ENCODE results near the gene EVA1B. TPM values are rescaled to one million over a fixed set of nuclear protein-coding genes. Genes with fewer than 3 reads are reported as not detected.

The EVA1B gene
- total and polyA plus RNA-seq, 11 donors, result 5.9 to 42.3 (median 12.0) TPM

DNA sequence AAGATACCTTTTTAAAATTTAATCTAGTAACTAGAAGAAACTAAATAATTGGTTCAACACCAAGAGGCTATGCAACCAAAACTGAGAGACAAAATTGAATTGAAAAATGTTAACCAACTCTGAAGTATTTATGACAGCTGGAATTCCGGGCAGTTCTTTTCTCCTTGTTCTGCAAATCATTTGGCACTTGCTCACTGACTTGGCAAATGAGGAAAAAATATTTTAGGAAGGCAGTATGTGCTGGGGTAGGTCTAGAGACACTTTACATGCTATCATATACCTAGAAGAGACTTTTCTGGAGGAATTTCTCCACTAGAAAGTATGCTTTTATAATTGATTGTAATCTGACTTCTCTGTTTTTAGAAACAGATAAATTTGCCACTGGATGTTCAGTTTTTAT lies 39.4 kb downstream of the EVA1B start:
- Histone ChIP-seq H3K9me3 (no peaks in the 10 kb centered on the region), H3K36me3 (peaks cover 0 to 78% (median 66%) of the 10 kb centered on the region in 9 donors), H3K4me1 (peaks cover 0 to 84% (median 52%) of the 10 kb centered on the region in 12 donors), H3K27ac (peak overlapping the region; percentile 24 to 78 (median 66)), H3K27me3 (no peaks in the 10 kb centered on the region), H3K4me3 (peak overlapping the region in 1 of 12 donors; percentile 1)
- intact Hi-C loops (cut with DNase I), result loop anchor here (2.0 to 10.0 kb wide), 11 partner anchors 42 to 185 kb away; partner anchors contain the start of genes THRAP3 (in 2 of the 10) and TRAPPC3 (in 2 of the 10)
- ATAC-seq (peak in 2 of 4 donors; percentile 24 to 26), DNase-seq (no peak)
- TF ChIP-seq POLR2A (IDR thresholded peaks at IDR 0.05), result no peak
- 27 to 38% (median 35%) methylated on average over 1 of the region's 1 CpG for WGBS, 4 donors

GRCh38 chr1:36279789-36280296 lies 43.6 kb downstream of the EVA1B start:
- H3K27ac ChIP-seq, result peak overlapping the region; percentile 39 to 90 (median 79)
- peaks cover 0 to 44% (median 27%) of the 10 kb centered on the region in 9 donors for H3K36me3 ChIP-seq
- H3K27me3 ChIP-seq, result no peaks in the 10 kb centered on the region
- no peaks in the 10 kb centered on the region for H3K9me3 ChIP-seq
- intact Hi-C loops (cut with DNase I), result loop anchor here in 9 of 10 donors (5.0 to 10.0 kb wide), 7 partner anchors 38 to 128 kb away; partner anchors contain the start of gene THRAP3 (in 1 of the 9)
- no peak overlapping the region for H3K4me3 ChIP-seq
- no peak for DNase-seq
- WGBS, 4 donors, result 64 to 77% (median 75%) methylated on average over 7 of the region's 7 CpGs
- peaks cover 0 to 77% (median 44%) of the 10 kb centered on the region in 12 donors for H3K4me1 ChIP-seq
- ATAC-seq, result peak in 3 of 4 donors; percentile 20 to 31 (median 26)
- TF ChIP-seq, protein P1, sequence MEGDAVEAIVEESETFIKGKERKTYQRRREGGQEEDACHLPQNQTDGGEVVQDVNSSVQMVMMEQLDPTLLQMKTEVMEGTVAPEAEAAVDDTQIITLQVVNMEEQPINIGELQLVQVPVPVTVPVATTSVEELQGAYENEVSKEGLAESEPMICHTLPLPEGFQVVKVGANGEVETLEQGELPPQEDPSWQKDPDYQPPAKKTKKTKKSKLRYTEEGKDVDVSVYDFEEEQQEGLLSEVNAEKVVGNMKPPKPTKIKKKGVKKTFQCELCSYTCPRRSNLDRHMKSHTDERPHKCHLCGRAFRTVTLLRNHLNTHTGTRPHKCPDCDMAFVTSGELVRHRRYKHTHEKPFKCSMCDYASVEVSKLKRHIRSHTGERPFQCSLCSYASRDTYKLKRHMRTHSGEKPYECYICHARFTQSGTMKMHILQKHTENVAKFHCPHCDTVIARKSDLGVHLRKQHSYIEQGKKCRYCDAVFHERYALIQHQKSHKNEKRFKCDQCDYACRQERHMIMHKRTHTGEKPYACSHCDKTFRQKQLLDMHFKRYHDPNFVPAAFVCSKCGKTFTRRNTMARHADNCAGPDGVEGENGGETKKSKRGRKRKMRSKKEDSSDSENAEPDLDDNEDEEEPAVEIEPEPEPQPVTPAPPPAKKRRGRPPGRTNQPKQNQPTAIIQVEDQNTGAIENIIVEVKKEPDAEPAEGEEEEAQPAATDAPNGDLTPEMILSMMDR (IDR thresholded peaks at IDR 0.05), result no peak
- TF ChIP-seq POLR2A (IDR thresholded peaks at IDR 0.05), result no peak

- Histone ChIP-seq H3K4me3 (no peak overlapping the region), H3K27me3 (no peaks in the 10 kb centered on the region), H3K4me1 (peaks cover 0 to 71% (median 39%) of the 10 kb centered on the region in 12 donors), H3K36me3 (peaks cover 0 to 43% (median 24%) of the 10 kb centered on the region in 9 donors), H3K9me3 (no peaks in the 10 kb centered on the region), H3K27ac (peak overlapping the region; percentile 50 to 90 (median 79))
- no peak for TF ChIP-seq POLR2A (IDR thresholded peaks at IDR 0.05)
- TF ChIP-seq, protein P1 (IDR thresholded peaks at IDR 0.05), result no peak
- 29 to 42% (median 34%) methylated on average over 2 of the region's 2 CpGs for WGBS, 4 donors
- DNase-seq (no peak), ATAC-seq (peak; percentile 52 to 84 (median 76))
- intact Hi-C loops (cut with DNase I), result loop anchor here in 1 of 10 donors (5.0 kb wide), 1 partner anchor 37 kb away; no protein-coding TSS in a partner anchor
These were observed 44.2 kb downstream of the EVA1B start for GRCh38 chr1:36279110-36279788.

- no peak for TF ChIP-seq POLR2A (IDR thresholded peaks at IDR 0.05)
- TF ChIP-seq, protein P1 (IDR thresholded peaks at IDR 0.05), result no peak
- H3K27ac ChIP-seq, result peak overlapping the region in 2 of 12 donors; percentile 11 to 89
- H3K27me3 ChIP-seq, result no peaks in the 10 kb centered on the region
- intact Hi-C loops (cut with DNase I), result loop anchor here in 1 of 10 donors (5.0 kb wide), 1 partner anchor 34 kb away; no protein-coding TSS in a partner anchor
- WGBS, 4 donors, result 96 to 98% (median 97%) methylated on average over 6 of the region's 6 CpGs
- no peaks in the 10 kb centered on the region for H3K9me3 ChIP-seq
- H3K36me3 ChIP-seq, result peaks cover 0 to 43% (median 6%) of the 10 kb centered on the region in 9 donors
- no peak overlapping the region for H3K4me3 ChIP-seq
- DNase-seq (no peak), ATAC-seq (no peak)
- peaks cover 0 to 69% (median 33%) of the 10 kb centered on the region in 12 donors for H3K4me1 ChIP-seq
These were observed 46.8 kb downstream of the EVA1B start for GRCh38 chr1:36276688-36277087.

All from heart left ventricle (tissue), 16 donors.